HCT116 (cell line): Measurements from ENCODE around the gene MTPN. TPM values are rescaled to one million over a fixed set of nuclear protein-coding genes. Genes with fewer than 3 reads are reported as not detected.

Experiments
- ATAC-seq: fragments of 200-7000 bp; cut with Tn5 transposase; 2 replicates; pipeline ENCODE4 v1.9.1; 2020; ENCODE audit warnings: mild to moderate bottlenecking, moderate library complexity
- BruUV-seq: library from RNA; stranded (reverse); fragments of 400-500 nt; replicated peaks from 2 replicates; lab custom pipeline; 2021; lab: Mats Ljungman, UMichigan
- CTCF ChIA-PET: fragments of 300-600 bp; sonication (Branson Sonifier 250); formaldehyde crosslinking; loops from one replicate; lab custom pipeline; 2021; ENCODE audit warnings: antibody characterized with exemption; lab: Charles Lee
- POLR2A ChIA-PET: fragments of 300-600, 350-600 bp; sonication (Branson Sonifier 250); formaldehyde crosslinking; loops from one replicate; lab custom pipeline; 2021; ENCODE audit warnings: antibody characterized with exemption; lab: Charles Lee
- RAD21 ChIA-PET, 2 experiments: fragments of 300-600 bp; sonication (Branson Sonifier 250); formaldehyde crosslinking; loops; one replicate each; lab custom pipeline; 2023; ENCODE audit warnings: low total read pairs in 2 of 2; ENCODE audit not compliant: uncharacterized antibody in 2 of 2, unreplicated experiment in 2 of 2, low non-redundant PET in 1 of 2; lab: Charles Lee
- DNase-seq: peaks from one replicate; pipeline ENCODE4 v3.0.0-alpha.2; 2010; ENCODE audit warnings: low read depth, low spot score
- H2AFZ ChIP-seq: fragments of 200-600 bp; shearing (Covaris generic), sonication (generic); 2 replicates; pipeline ENCODE4 v1.6.1; 2017; ENCODE audit warnings: low read depth, mixed run types, mixed read lengths, antibody characterized with exemption, low read length; ENCODE audit not compliant: poor library complexity, severe bottlenecking
- H3K27ac ChIP-seq: 2 replicates; pipeline ENCODE4 v1.5.1; 2012; ENCODE audit warnings: low read depth, low read length
- H3K27me3 ChIP-seq: fragments of 200-600 bp; sonication (generic); 2 replicates; pipeline ENCODE4 v1.6.1; 2016; ENCODE audit warnings: mixed run types, low read length, mixed read lengths; ENCODE audit not compliant: insufficient read depth
- H3K36me3 ChIP-seq, 2 experiments: fragments of 200-500 bp in 1 of 2; fragments of 200-600 bp in 1 of 2; sonication (Bioruptor generic) in 1 of 2; sonication (generic) in 1 of 2; 2 replicates each; pipeline versions ENCODE4 v1.5.1 to v1.6.1; 2014 to 2016; ENCODE audit warnings: low read length in 2 of 2, inconsistent platforms in 1 of 2, mixed read lengths in 1 of 2, mixed run types in 1 of 2; ENCODE audit not compliant: insufficient read depth in 2 of 2, control insufficient read depth in 1 of 2
- H3K4me1 ChIP-seq, 2 experiments: fragments of 200-600 bp in 1 of 2; sonication (generic) in 1 of 2; 2 replicates each; pipeline versions ENCODE4 v1.5.1 to v1.6.1; 2012 to 2017; ENCODE audit warnings: low read length in 2 of 2, inconsistent platforms in 1 of 2, mild to moderate bottlenecking in 1 of 2, mixed read lengths in 1 of 2, mixed run types in 1 of 2, moderate library complexity in 1 of 2; ENCODE audit not compliant: insufficient read depth in 2 of 2, control insufficient read depth in 1 of 2
- H3K4me2 ChIP-seq: fragments of 200-600 bp; sonication (generic); 2 replicates; pipeline ENCODE4 v1.6.1; 2017; ENCODE audit warnings: mixed run types, low read length, mixed read lengths
- H3K4me3 ChIP-seq, 2 experiments: fragments of 200-600 bp in 1 of 2; sonication (generic) in 1 of 2; replicated peaks in 1 of 2; 2 replicates each; pipeline ENCODE4 v1.5.1; 2011 to 2016; ENCODE audit warnings: low read length in 2 of 2, control low read depth in 1 of 2, low read depth in 1 of 2, mild to moderate bottlenecking in 1 of 2, mixed read lengths in 1 of 2, mixed run types in 1 of 2
- H3K79me2 ChIP-seq: fragments of 200-600 bp; sonication (generic); 2 replicates; pipeline ENCODE4 v1.6.1; 2017; ENCODE audit warnings: mild to moderate bottlenecking, mixed run types, low read length, moderate library complexity, mixed read lengths; ENCODE audit not compliant: insufficient read depth
- H3K9ac ChIP-seq: fragments of 200-600 bp; sonication (generic); 2 replicates; pipeline ENCODE4 v1.6.1; 2016; ENCODE audit warnings: low read length, mixed read lengths
- H3K9me2 ChIP-seq: fragments of 200-600 bp; sonication (generic), shearing (Covaris generic); 2 replicates; pipeline ENCODE4 v1.6.1; 2017; ENCODE audit warnings: mixed run types, mild to moderate bottlenecking, moderate library complexity; ENCODE audit not compliant: insufficient read depth
- H3K9me3 ChIP-seq, 2 experiments: fragments of 200-500 bp in 1 of 2; fragments of 200-600 bp in 1 of 2; sonication (Bioruptor generic) in 1 of 2; sonication (generic) in 1 of 2; 2 replicates each; pipeline ENCODE4 v1.6.1; 2014 to 2017; ENCODE audit warnings: low read length in 2 of 2, mixed read lengths in 2 of 2, inconsistent platforms in 1 of 2, low read depth in 1 of 2, mild to moderate bottlenecking in 1 of 2, mixed run types in 1 of 2, moderate library complexity in 1 of 2; ENCODE audit not compliant: control insufficient read depth in 1 of 2, insufficient read depth in 1 of 2
- H4K20me1 ChIP-seq: fragments of 200-600 bp; sonication (generic), shearing (Covaris generic); 2 replicates; pipeline ENCODE4 v1.6.1; 2017; ENCODE audit warnings: mixed run types, mild to moderate bottlenecking, moderate library complexity; ENCODE audit not compliant: insufficient read depth
- CBX3 ChIP-seq: IDR thresholded peaks from 2 replicates; pipeline ENCODE4 v1.6.1; 2012; ENCODE audit warnings: low read depth
- CEBPB ChIP-seq: IDR thresholded peaks from 2 replicates; pipeline ENCODE4 v1.6.1; 2012; ENCODE audit warnings: low read depth
- EZH2 ChIP-seq: fragments of 200-600 bp; sonication (generic); IDR thresholded peaks from 2 replicates; pipeline ENCODE4 v1.6.1; 2017; ENCODE audit warnings: antibody characterized with exemption, mixed run types
- EZH2phosphoT487 ChIP-seq: fragments of 200-600 bp; IDR thresholded peaks from 2 replicates; pipeline ENCODE4 v1.6.1; 2018; ENCODE audit warnings: antibody characterized with exemption, borderline replicate concordance
- JUND ChIP-seq: IDR thresholded peaks from 2 replicates; pipeline ENCODE4 v1.6.1; 2012
- POLR2A ChIP-seq: IDR thresholded peaks from 2 replicates; pipeline ENCODE4 v1.7.0; 2011; ENCODE audit warnings: borderline replicate concordance; ENCODE audit not compliant: insufficient read depth, insufficient read length; ENCODE audit errors: extremely low read depth
- POLR2AphosphoS5 ChIP-seq: IDR thresholded peaks from 2 replicates; pipeline ENCODE4 v1.6.1; 2011; ENCODE audit warnings: mild to moderate bottlenecking, low read depth, low read length, moderate library complexity
- RAD21 ChIP-seq: IDR thresholded peaks from 2 replicates; pipeline ENCODE4 v1.6.1; 2012; ENCODE audit warnings: low read depth, mild to moderate bottlenecking
- SIN3A ChIP-seq: IDR thresholded peaks from 2 replicates; pipeline ENCODE4 v1.6.1; 2012; ENCODE audit warnings: low read depth
- SP1 ChIP-seq: IDR thresholded peaks from 2 replicates; pipeline ENCODE4 v1.6.1; 2012; ENCODE audit warnings: low read depth
- SRF ChIP-seq: IDR thresholded peaks from 2 replicates; pipeline ENCODE4 v1.6.1; 2012; ENCODE audit warnings: low read depth
- TCF7L2 ChIP-seq: IDR thresholded peaks from 2 replicates; pipeline ENCODE4 v1.7.0; 2011; ENCODE audit warnings: borderline replicate concordance, inconsistent platforms; ENCODE audit not compliant: insufficient read depth, insufficient read length; ENCODE audit errors: extremely low read depth
- YY1 ChIP-seq: IDR thresholded peaks from 2 replicates; pipeline ENCODE4 v1.6.1; 2011; ENCODE audit warnings: low read length, low read depth, moderate library complexity, mild to moderate bottlenecking; ENCODE audit not compliant: insufficient replicate concordance; ENCODE audit errors: extremely low read depth
- ZFX ChIP-seq: fragments of 450-650 bp; IDR thresholded peaks from 2 replicates; pipeline ENCODE4 v1.6.1; 2017
- ZNF274 ChIP-seq: fragments of 200-500 bp; sonication (Bioruptor generic); IDR thresholded peaks from 2 replicates; pipeline ENCODE4 v1.6.1; 2014; ENCODE audit warnings: mild to moderate bottlenecking, low read depth, low read length, inconsistent platforms
- intact Hi-C: fragments of 100-400 bp; cut with micrococcal nuclease; formaldehyde crosslinking; loops from 2 replicates; pipeline ENCODE4 v1.10.0; 2022
- total RNA-seq: library from RNA; stranded (reverse); gene quantifications from one replicate; pipeline ENCODE4 v1.2.1, GENCODE V29; 2021; ENCODE audit not compliant: unreplicated experiment
- TF ChIP-seq, protein P1 (sequence below), 3 experiments: fragments of 200-600 bp in 1 of 3; sonication (generic) in 1 of 3; IDR thresholded peaks in 2 of 3; conservative IDR thresholded peaks in 1 of 3; 2 replicates each; pipeline ENCODE4 v1.5.1; 2012 to 2017; ENCODE audit warnings: low read depth in 2 of 3, low read length in 2 of 3, antibody characterized with exemption in 1 of 3, borderline replicate concordance in 1 of 3, control low read depth in 1 of 3, mild to moderate bottlenecking in 1 of 3, mixed read lengths in 1 of 3, mixed run types in 1 of 3, moderate library complexity in 1 of 3; ENCODE audit not compliant: insufficient read depth in 1 of 3
- TF ChIP-seq, protein P2 (sequence below): IDR thresholded peaks from 2 replicates; pipeline ENCODE4 v1.6.1; 2012
- TF ChIP-seq, protein P3 (sequence below): IDR thresholded peaks from 2 replicates; pipeline ENCODE4 v1.6.1; 2012
- TF ChIP-seq, protein P4 (sequence below): IDR thresholded peaks from 2 replicates; pipeline ENCODE4 v1.6.1; 2011; ENCODE audit warnings: mild to moderate bottlenecking, low read length, moderate library complexity; ENCODE audit not compliant: insufficient replicate concordance; ENCODE audit errors: extremely low read depth

The MTPN gene
- total RNA-seq, 1 experiment from 2014 or later, result 152 TPM

DNA sequence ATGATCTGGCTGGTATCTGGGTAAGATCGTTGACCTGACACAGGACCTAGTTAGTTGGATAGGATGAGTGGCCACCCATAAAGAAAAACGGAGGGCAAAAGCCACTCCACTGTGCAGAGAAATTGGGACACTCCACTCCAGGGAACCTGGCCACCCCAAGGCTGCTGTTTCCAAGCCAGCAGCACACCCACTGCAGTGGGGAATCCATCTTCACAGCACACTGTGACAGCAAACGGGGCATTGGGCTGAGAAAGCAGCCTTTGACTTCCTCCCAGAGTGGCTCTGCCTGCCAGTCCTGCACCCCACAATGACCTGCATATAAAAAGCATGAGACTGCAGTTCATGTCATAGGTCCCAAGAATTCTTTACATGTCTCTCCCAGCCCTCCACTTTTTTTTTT is 52.9 kb downstream of the MTPN start (continued):
- TF ChIP-seq, protein P1, sequence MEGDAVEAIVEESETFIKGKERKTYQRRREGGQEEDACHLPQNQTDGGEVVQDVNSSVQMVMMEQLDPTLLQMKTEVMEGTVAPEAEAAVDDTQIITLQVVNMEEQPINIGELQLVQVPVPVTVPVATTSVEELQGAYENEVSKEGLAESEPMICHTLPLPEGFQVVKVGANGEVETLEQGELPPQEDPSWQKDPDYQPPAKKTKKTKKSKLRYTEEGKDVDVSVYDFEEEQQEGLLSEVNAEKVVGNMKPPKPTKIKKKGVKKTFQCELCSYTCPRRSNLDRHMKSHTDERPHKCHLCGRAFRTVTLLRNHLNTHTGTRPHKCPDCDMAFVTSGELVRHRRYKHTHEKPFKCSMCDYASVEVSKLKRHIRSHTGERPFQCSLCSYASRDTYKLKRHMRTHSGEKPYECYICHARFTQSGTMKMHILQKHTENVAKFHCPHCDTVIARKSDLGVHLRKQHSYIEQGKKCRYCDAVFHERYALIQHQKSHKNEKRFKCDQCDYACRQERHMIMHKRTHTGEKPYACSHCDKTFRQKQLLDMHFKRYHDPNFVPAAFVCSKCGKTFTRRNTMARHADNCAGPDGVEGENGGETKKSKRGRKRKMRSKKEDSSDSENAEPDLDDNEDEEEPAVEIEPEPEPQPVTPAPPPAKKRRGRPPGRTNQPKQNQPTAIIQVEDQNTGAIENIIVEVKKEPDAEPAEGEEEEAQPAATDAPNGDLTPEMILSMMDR (IDR thresholded peaks at IDR 0.05 in 2 of 3, conservative IDR thresholded peaks at IDR 0.05 in 1 of 3; ENCODE audit: borderline replicate concordance in 1 of 3, insufficient read depth in 1 of 3, low read depth in 2 of 3, low read length in 2 of 3), result no peak
- no peak for TF ChIP-seq CEBPB
- TF ChIP-seq, protein P2, sequence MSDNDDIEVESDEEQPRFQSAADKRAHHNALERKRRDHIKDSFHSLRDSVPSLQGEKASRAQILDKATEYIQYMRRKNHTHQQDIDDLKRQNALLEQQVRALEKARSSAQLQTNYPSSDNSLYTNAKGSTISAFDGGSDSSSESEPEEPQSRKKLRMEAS, result no peak
- TF ChIP-seq RAD21, result no peak
- no peak for TF ChIP-seq SRF

- H3K4me2 ChIP-seq, result no peak overlapping the region
- ChIA-PET CTCF (no interaction called here), RAD21 (no interaction called here)
- TF ChIP-seq EZH2 (no peak), SIN3A (no peak), CBX3 (no peak), POLR2AphosphoS5 (no peak), YY1 (no peak), RAD21 (no peak), ZNF274 (no peak), TCF7L2 (no peak), EZH2phosphoT487 (no peak), JUND (no peak), CEBPB (no peak), SP1 (no peak), ZFX (no peak), POLR2A (no peak)
- TF ChIP-seq, protein P3, sequence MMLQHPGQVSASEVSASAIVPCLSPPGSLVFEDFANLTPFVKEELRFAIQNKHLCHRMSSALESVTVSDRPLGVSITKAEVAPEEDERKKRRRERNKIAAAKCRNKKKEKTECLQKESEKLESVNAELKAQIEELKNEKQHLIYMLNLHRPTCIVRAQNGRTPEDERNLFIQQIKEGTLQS, result no peak
- TF ChIP-seq, protein P4, sequence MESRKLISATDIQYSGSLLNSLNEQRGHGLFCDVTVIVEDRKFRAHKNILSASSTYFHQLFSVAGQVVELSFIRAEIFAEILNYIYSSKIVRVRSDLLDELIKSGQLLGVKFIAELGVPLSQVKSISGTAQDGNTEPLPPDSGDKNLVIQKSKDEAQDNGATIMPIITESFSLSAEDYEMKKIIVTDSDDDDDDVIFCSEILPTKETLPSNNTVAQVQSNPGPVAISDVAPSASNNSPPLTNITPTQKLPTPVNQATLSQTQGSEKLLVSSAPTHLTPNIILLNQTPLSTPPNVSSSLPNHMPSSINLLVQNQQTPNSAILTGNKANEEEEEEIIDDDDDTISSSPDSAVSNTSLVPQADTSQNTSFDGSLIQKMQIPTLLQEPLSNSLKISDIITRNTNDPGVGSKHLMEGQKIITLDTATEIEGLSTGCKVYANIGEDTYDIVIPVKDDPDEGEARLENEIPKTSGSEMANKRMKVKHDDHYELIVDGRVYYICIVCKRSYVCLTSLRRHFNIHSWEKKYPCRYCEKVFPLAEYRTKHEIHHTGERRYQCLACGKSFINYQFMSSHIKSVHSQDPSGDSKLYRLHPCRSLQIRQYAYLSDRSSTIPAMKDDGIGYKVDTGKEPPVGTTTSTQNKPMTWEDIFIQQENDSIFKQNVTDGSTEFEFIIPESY, result no peak
Observed at GRCh38 chr7:135922263-135922662, 54.9 kb downstream of the MTPN start.

More at GRCh38 chr7:135922263-135922662, 54.9 kb downstream of the MTPN start:
- DNase-seq (no peak), ATAC-seq (no peak)
- no peak overlapping the region for H3K4me3 ChIP-seq
- POLR2A ChIA-PET, result no interaction called here
- H3K36me3 ChIP-seq, result peaks cover 0 to under 1% of the 10 kb centered on the region in 2 experiments; a peak in 1 of 4 replicates
- H3K27ac ChIP-seq, result no peak overlapping the region
- H3K9me2 ChIP-seq, result no peaks in the 10 kb centered on the region
- no peaks in the 10 kb centered on the region for H3K9me3 ChIP-seq
- H3K4me1 ChIP-seq, result peaks cover 7 to 28% of the 10 kb centered on the region in 2 experiments; a peak in 3 of 4 replicates
- no peaks in the 10 kb centered on the region for H3K79me2 ChIP-seq
- intact Hi-C loops, result no loop called here
- no TSS peak for BruUV-seq
- peaks cover 4% of the 10 kb centered on the region; the same call in 1 of the 2 replicates for H4K20me1 ChIP-seq
- no peak overlapping the region for H2AFZ ChIP-seq
- no peak overlapping the region for H3K9ac ChIP-seq
- no peaks in the 10 kb centered on the region for H3K27me3 ChIP-seq
